Measurements from ENCODE around the gene IGSF21.
"Not testable (repeated sequence)": the region's sequence is repeated elsewhere in the genome, so short reads cannot be mapped to it uniquely, and the experiment has no call there.

The IGSF21 gene

GRCh38 chr1:18358600-18358999 is 251.0 kb downstream of the IGSF21 start:
- DNase-seq (ENCODE audit: low spot score), result no peak

- no peak for DNase-seq (ENCODE audit: low spot score)
Observed at GRCh38 chr1:18360251-18360650, 252.7 kb downstream of the IGSF21 start.

GRCh38 chr1:18362150-18362549 is 254.6 kb downstream of the IGSF21 start:
- DNase-seq (ENCODE audit: low spot score), result no peak

- DNase-seq (ENCODE audit: low spot score), result no peak
Observed at GRCh38 chr1:18363436-18363835, 255.8 kb downstream of the IGSF21 start.

- DNase-seq (ENCODE audit: low spot score), result no peak
Observed at GRCh38 chr1:18365099-18365705, 257.6 kb downstream of the IGSF21 start.

- not testable (repeated sequence) for DNase-seq (ENCODE audit: low spot score)
Observed at GRCh38 chr1:18372505-18372904, 264.9 kb downstream of the IGSF21 start.

GRCh38 chr1:18373151-18373550 is 265.6 kb downstream of the IGSF21 start:
- DNase-seq (ENCODE audit: low spot score), result no peak

- no peak for DNase-seq (ENCODE audit: low spot score)
Observed at GRCh38 chr1:18373882-18374493, 266.4 kb downstream of the IGSF21 start.

- DNase-seq (ENCODE audit: low spot score), result no peak
Observed at GRCh38 chr1:18376661-18377060, 269.1 kb downstream of the IGSF21 start.

GRCh38 chr1:18380288-18380687 is 272.7 kb downstream of the IGSF21 start:
- DNase-seq (ENCODE audit: low spot score), result no peak

- no peak for DNase-seq (ENCODE audit: low spot score)
Observed at GRCh38 chr1:18384059-18384458, 276.5 kb downstream of the IGSF21 start.

- no peak for DNase-seq (ENCODE audit: low spot score)
Observed at GRCh38 chr1:18384471-18384870, 276.9 kb downstream of the IGSF21 start.

- no peak for DNase-seq (ENCODE audit: low spot score)
Observed at GRCh38 chr1:18385239-18385790, 277.7 kb downstream of the IGSF21 start.

GRCh38 chr1:18386591-18386990 is 279.0 kb downstream of the IGSF21 start:
- DNase-seq (ENCODE audit: low spot score), result no peak

- DNase-seq (ENCODE audit: low spot score), result no peak
Observed at GRCh38 chr1:18387307-18387706, 279.7 kb downstream of the IGSF21 start.

- no peak for DNase-seq (ENCODE audit: low spot score)
Observed at GRCh38 chr1:18390953-18391352, 283.4 kb downstream of the IGSF21 start.

- DNase-seq (ENCODE audit: low spot score), result no peak
Observed at GRCh38 chr1:18394563-18395156, 287.1 kb downstream of the IGSF21 start.

- DNase-seq (ENCODE audit: low spot score), result no peak
Observed at GRCh38 chr1:18396247-18396980, 288.8 kb downstream of the IGSF21 start.

- DNase-seq (ENCODE audit: low spot score), result no peak
Observed at GRCh38 chr1:18397641-18398040, 290.0 kb downstream of the IGSF21 start.

GRCh38 chr1:18398791-18399530 is 291.4 kb downstream of the IGSF21 start:
- DNase-seq (ENCODE audit: low spot score), result no peak

- no peak for DNase-seq (ENCODE audit: low spot score)
Observed at GRCh38 chr1:18400347-18401102, 292.9 kb downstream of the IGSF21 start.
